Neural cell (in vitro differentiated cells): ENCODE data around the gene ZNF385C. TPM values are rescaled to one million over a fixed set of nuclear protein-coding genes. Genes with fewer than 3 reads are reported as not detected.

Experiments used
- H2AFZ ChIP-seq: fragments of 200-600, 300-800 bp; sonication (generic), shearing (Covaris generic); 2 replicates; pipeline ENCODE4 v1.6.0; 2014; ENCODE audit warnings: low read depth, mild to moderate bottlenecking, antibody characterized with exemption, low read length, moderate library complexity
- H3F3A ChIP-seq: fragments of 200-600 bp; shearing (Covaris generic); 2 replicates; pipeline ENCODE4 v1.6.1; 2016; ENCODE audit warnings: mild to moderate bottlenecking, moderate library complexity, mixed read lengths, antibody characterized with exemption, low read length; ENCODE audit not compliant: insufficient read depth, poor library complexity, severe bottlenecking
- H3K27ac ChIP-seq: fragments of 200-600, 300-800 bp; sonication (generic), shearing (Covaris generic); 2 replicates; pipeline ENCODE4 v1.5.1; 2014; ENCODE audit warnings: mild to moderate bottlenecking, low read length, moderate library complexity
- H3K27me3 ChIP-seq: fragments of 300-800, 200-600 bp; sonication (generic), shearing (Covaris generic); 2 replicates; pipeline ENCODE4 v1.6.0; 2014; ENCODE audit warnings: mild to moderate bottlenecking, low read depth, low read length, moderate library complexity; ENCODE audit not compliant: insufficient read depth
- H3K36me3 ChIP-seq: fragments of 300-800, 200-600 bp; sonication (generic), shearing (Covaris generic); 2 replicates; pipeline ENCODE4 v1.5.1; 2014; ENCODE audit warnings: mild to moderate bottlenecking, antibody characterized with exemption, low read length, moderate library complexity; ENCODE audit not compliant: insufficient read depth
- H3K4me2 ChIP-seq: fragments of 300-800, 200-600 bp; sonication (generic), shearing (Covaris generic); 2 replicates; pipeline ENCODE4 v1.6.0; 2014; ENCODE audit warnings: mild to moderate bottlenecking, low read length
- H3K4me3 ChIP-seq: fragments of 300-800, 200-600 bp; sonication (generic), shearing (Covaris generic); 2 replicates; pipeline ENCODE4 v1.5.1; 2014; ENCODE audit warnings: mild to moderate bottlenecking, low read length, moderate library complexity
- H3K79me2 ChIP-seq: fragments of 200-600 bp; shearing (Covaris generic); replicated peaks from 2 replicates; pipeline ENCODE4 v1.6.0; 2014; ENCODE audit warnings: mild to moderate bottlenecking, low read length, moderate library complexity; ENCODE audit not compliant: insufficient read depth
- H3K9ac ChIP-seq: fragments of 300-800, 200-600 bp; sonication (generic), shearing (Covaris generic); 2 replicates; pipeline ENCODE4 v1.6.1; 2016; ENCODE audit warnings: mild to moderate bottlenecking, low read length, mixed read lengths
- H3K9me2 ChIP-seq: fragments of 200-600 bp; shearing (Covaris generic); 2 replicates; pipeline ENCODE4 v1.6.1; 2016; ENCODE audit warnings: mild to moderate bottlenecking, low read length, mixed read lengths; ENCODE audit not compliant: insufficient read depth
- H3K9me3 ChIP-seq: fragments of 200-600, 300-800 bp; sonication (generic), shearing (Covaris generic); 2 replicates; pipeline ENCODE4 v1.6.1; 2016; ENCODE audit warnings: mild to moderate bottlenecking, mixed run types, low read length, moderate library complexity, mixed read lengths
- H4K20me1 ChIP-seq: fragments of 200-600 bp; shearing (Covaris generic); 2 replicates; pipeline ENCODE4 v1.6.1; 2016; ENCODE audit warnings: mild to moderate bottlenecking, mixed run types; ENCODE audit not compliant: insufficient read depth
- CTCF ChIP-seq: fragments of 450-650 bp; IDR thresholded peaks from 2 replicates; pipeline ENCODE4 v1.5.1; 2014; ENCODE audit warnings: antibody characterized with exemption, mild to moderate bottlenecking, moderate library complexity; ENCODE audit not compliant: poor library complexity, severe bottlenecking
- EP300 ChIP-seq: fragments of 450-650 bp; conservative IDR thresholded peaks from 2 replicates; pipeline ENCODE4 v1.6.1; 2014; ENCODE audit warnings: antibody characterized with exemption, mild to moderate bottlenecking, moderate library complexity; ENCODE audit not compliant: poor library complexity, severe bottlenecking
- EZH2 ChIP-seq: fragments of 200-600, 300-800 bp; shearing (Covaris generic), sonication (generic); IDR thresholded peaks from 2 replicates; pipeline ENCODE4 v1.6.1; 2014; ENCODE audit warnings: antibody characterized with exemption, low read length, borderline replicate concordance, mild to moderate bottlenecking; ENCODE audit not compliant: insufficient read depth, poor library complexity, severe bottlenecking
- MXI1 ChIP-seq: fragments of 450-650 bp; conservative IDR thresholded peaks from 2 replicates; pipeline ENCODE4 v1.6.1; 2014; ENCODE audit warnings: antibody characterized with exemption, mild to moderate bottlenecking; ENCODE audit not compliant: poor library complexity, severe bottlenecking
- POLR2AphosphoS5 ChIP-seq: IDR thresholded peaks from 2 replicates; pipeline ENCODE4 v1.6.1; 2012
- RAD21 ChIP-seq: fragments of 450-650 bp; conservative IDR thresholded peaks from 2 replicates; pipeline ENCODE4 v1.6.1; 2014; ENCODE audit warnings: antibody characterized with exemption, mild to moderate bottlenecking, moderate library complexity
- REST ChIP-seq: IDR thresholded peaks from 2 replicates; pipeline ENCODE4 v1.6.1; 2012; ENCODE audit warnings: borderline replicate concordance
- SMC3 ChIP-seq: fragments of 450-650 bp; conservative IDR thresholded peaks from 2 replicates; pipeline ENCODE4 v1.6.1; 2014; ENCODE audit warnings: antibody characterized with exemption, mild to moderate bottlenecking, moderate library complexity; ENCODE audit not compliant: poor library complexity
- TAF1 ChIP-seq: IDR thresholded peaks from 2 replicates; pipeline ENCODE4 v1.6.1; 2012; ENCODE audit warnings: low read depth
- polyA plus RNA-seq: library from polyadenylated mRNA; depleted of rRNA; stranded (reverse); fragments of >200 nt; gene quantifications from 2 replicates; pipeline ENCODE4 v1.2.3, GENCODE V29; 2014

The ZNF385C gene
- polyA plus RNA-seq, 1 donor from 2014 or later: 0.69 TPM

- Histone ChIP-seq H3K4me2 (no peak overlapping the region), H3K27ac (no peak overlapping the region), H3K9ac (no peak overlapping the region), H2AFZ (no peak overlapping the region), H3K79me2 (no peaks in the 10 kb centered on the region), H3K9me2 (no peaks in the 10 kb centered on the region), H3K9me3 (no peaks in the 10 kb centered on the region), H3K4me3 (no peak overlapping the region), H4K20me1 (no peaks in the 10 kb centered on the region), H3K36me3 (no peaks in the 10 kb centered on the region), H3F3A (no peaks in the 10 kb centered on the region), H3K27me3 (peaks cover 21% of the 10 kb centered on the region)
- TF ChIP-seq MXI1: no peak
- no peak for TF ChIP-seq CTCF
- TF ChIP-seq TAF1: no peak
- no peak for TF ChIP-seq POLR2AphosphoS5
- TF ChIP-seq SMC3: no peak
- no peak for TF ChIP-seq EP300
- TF ChIP-seq REST: no peak
- TF ChIP-seq RAD21: no peak
- no peak for TF ChIP-seq EZH2
These were observed 21.3 kb downstream of the ZNF385C start for GRCh38 chr17:42076797-42077559.

- no peaks in the 10 kb centered on the region for H3F3A ChIP-seq
- no peaks in the 10 kb centered on the region for H3K36me3 ChIP-seq
- H3K27ac ChIP-seq: no peak overlapping the region
- H3K4me3 ChIP-seq: no peak overlapping the region
- no peak overlapping the region for H3K9ac ChIP-seq
- no peaks in the 10 kb centered on the region for H4K20me1 ChIP-seq
- no peak overlapping the region for H2AFZ ChIP-seq
- peaks cover 33% of the 10 kb centered on the region for H3K27me3 ChIP-seq
- H3K4me2 ChIP-seq: no peak overlapping the region
- H3K9me2 ChIP-seq: no peaks in the 10 kb centered on the region
- H3K79me2 ChIP-seq: no peaks in the 10 kb centered on the region
- no peaks in the 10 kb centered on the region for H3K9me3 ChIP-seq
- no peak for TF ChIP-seq TAF1
- no peak for TF ChIP-seq REST
- TF ChIP-seq MXI1: no peak
- no peak for TF ChIP-seq SMC3
- no peak for TF ChIP-seq CTCF
- TF ChIP-seq POLR2AphosphoS5: no peak
- no peak for TF ChIP-seq RAD21
- no peak for TF ChIP-seq EP300
- no peak for TF ChIP-seq EZH2
These were observed 22.5 kb downstream of the ZNF385C start for GRCh38 chr17:42075789-42076188.
